GM18861 (cell line): ENCODE data around the gene IGLL5.
"Not testable (repeated sequence)": the region's sequence is repeated elsewhere in the genome, so short reads cannot be mapped to it uniquely, and the experiment has no call there.

Source experiments
- ATAC-seq: cut with Tn5 transposase; IDR thresholded peaks from one replicate; pipeline ENCODE4 v1.9.1; 2021; ENCODE audit not compliant: unreplicated experiment

The IGLL5 gene

DNA sequence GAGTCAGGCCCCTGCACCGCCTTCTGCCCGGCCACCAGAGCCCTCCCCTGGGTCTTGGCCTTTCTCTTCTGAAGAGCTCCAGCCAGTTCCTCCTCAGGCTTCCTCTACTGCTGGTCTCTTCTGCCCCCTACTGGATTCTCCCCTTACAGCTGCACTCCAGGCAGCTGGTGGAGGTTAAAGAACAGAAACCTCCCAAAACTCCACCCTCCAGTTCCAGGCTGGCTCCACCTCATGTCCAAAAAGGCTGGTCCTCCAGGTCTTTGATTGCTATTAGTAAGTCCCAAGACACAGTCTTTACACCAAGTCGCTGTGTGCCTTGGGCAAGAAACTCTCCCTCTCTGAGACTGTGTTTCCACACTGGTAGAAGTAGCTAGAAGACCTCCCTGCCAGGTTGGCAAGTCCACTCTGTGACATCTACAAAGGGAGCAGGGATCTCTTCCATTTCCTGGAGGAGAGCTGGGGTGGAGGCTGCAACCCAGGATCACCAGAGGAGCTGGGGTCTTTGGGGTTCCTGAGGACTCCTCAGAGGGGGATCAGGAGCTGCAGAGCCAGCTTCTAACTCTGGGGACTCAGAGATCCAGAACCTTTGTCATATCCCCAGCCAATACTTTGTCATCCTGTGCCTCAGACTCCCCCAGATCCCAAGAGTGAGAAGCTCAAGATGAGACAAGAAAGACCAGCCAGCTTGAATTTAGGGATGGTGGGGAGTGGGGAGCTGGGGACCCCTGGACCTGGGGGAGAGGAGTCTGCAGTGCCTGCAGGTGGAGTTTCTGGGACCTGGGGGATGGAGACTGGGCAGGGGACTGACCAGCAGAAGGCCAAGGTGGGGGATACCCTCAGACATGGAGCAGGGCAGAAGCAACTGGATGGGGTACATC lies 3.4 kb upstream of the IGLL5 start:
- ATAC-seq, result no peak

- ATAC-seq, result peak; percentile 52
Measured at GRCh38 chr22:22884888-22885840, 2.5 kb upstream of the IGLL5 start.

DNA sequence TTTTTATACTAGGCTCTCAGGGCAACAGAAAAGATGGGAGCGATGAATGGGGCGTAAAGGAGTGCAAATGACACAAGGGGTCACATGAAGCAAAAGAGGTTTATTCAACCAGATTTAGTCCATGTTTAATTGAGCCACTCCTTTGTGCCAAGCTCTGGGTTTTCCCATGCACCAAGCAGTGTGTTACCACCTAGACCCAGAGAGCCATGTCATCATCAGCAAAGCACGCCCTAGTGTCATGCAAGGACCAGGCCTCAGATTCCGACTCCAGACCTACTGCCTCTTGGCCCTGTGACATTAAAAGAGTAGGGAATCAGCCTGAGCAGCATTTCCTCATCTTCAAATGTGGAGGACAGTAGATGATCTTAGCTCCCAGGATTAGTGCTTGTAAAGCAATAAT lies 1.1 kb upstream of the IGLL5 start:
- no peak for ATAC-seq

GRCh38 chr22:22888571-22889353 lies 1.1 kb downstream of the IGLL5 start:
- no peak for ATAC-seq

DNA sequence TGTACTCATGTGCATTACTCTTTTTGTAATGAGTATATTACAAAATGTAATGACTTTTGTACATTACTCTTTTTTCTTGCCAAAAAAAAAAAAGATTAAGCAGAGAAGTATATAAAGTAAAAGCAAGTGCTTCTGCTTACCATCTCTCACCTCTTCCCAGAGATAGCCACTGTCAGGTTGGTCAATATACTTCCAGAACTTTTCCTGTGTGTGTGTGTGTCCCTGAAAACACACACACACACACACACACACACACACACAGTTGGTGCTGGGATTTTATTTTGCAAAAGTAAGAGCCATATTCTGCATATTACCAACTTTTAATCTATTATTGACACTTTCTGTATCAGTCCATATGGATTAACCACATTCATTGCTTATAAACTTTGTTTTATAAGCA lies 2.5 kb downstream of the IGLL5 start:
- no peak for ATAC-seq

GRCh38 chr22:22891139-22891621 lies 3.6 kb downstream of the IGLL5 start:
- no peak for ATAC-seq

DNA sequence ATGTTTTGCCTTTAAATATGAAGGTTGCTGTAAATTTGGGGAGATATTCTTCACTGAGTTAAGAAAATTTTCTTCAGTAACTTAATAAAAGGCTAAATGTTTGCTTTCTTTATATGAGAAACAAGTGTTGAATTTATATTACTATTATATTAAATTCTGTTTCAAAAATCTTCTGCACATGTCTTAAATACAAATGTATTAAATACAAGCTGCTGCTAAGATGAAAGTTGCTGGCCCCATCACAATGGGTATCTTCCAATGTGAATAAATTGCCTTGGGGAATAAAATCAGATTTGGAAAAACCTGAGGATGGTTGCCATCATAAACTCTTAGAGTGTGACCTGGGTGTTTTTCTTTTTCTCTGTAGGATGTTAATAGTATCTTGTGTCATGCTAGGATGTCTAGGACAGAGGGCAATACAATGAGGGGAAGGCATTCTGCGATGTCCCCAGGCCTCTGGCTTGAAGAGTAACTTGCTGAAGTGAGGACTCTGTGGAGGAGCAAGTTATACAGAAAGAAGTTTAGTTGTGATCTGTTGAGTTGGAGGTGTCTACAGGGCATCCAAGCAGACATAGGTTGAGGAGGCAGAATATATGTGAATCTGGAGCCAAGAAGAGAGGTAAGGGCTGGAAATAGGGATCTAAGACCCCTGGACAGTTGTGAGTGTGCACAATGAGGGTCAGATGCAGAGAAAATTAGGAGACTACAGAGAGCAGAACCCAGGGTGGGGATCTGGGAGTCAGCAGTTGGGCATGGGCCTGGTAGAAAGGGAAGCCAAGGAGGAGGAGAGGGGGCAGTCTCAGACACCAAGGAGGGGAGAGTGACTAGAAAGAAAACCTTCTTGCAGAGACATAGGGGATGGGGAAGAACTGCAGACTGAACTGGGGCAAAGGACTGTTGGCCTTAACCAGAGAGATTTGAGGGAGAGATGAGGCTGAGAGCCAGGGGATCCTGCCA lies 4.8 kb downstream of the IGLL5 start:
- ATAC-seq, result no peak

GRCh38 chr22:22893077-22893805 lies 5.6 kb downstream of the IGLL5 start:
- no peak for ATAC-seq

DNA sequence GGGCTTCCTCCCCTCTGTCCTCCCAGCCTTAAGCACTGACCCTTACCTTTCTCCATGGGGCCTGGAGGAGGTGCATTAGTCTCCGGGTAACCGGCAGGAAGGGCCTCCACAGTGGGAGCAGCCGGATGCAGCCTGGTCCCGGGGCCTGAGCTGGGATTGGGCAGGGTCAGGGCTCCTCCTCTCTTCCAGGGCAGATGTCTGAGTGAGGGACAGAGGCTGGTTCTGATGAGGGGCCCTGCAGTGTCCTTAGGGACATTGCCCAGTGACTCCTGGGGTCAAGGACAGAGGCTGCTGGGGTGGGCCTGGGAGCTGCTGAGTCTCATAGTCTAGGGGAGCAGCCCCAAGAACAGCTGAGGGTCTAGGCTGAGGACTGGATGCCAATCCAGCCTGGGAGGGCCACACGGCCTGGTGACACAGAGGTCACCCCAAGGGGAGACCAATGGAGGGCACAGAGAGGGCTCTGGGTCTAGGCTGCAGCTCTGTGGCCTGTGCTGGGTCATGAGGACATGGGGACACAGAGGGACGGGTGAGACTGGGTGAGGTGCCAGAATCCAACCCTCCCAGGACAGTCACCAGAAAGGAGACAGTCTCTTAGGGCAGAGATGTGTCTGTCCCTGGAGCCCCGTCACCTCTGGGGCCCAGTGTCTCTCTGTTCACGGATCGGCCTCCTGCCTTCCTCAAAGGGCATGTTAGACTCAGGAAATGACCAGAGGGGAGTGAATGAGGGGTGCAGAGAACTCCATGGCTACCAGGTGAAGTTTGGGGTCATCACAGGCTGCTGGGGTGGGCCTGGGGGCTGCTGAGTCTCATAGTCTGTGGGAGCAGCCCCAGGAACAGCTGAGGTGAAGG lies 6.5 kb downstream of the IGLL5 start:
- no peak for ATAC-seq

GRCh38 chr22:22894740-22895731 lies 7.4 kb downstream of the IGLL5 start:
- no peak for ATAC-seq

- ATAC-seq, result no peak
Measured at GRCh38 chr22:22895776-22896445, 8.3 kb downstream of the IGLL5 start.

DNA sequence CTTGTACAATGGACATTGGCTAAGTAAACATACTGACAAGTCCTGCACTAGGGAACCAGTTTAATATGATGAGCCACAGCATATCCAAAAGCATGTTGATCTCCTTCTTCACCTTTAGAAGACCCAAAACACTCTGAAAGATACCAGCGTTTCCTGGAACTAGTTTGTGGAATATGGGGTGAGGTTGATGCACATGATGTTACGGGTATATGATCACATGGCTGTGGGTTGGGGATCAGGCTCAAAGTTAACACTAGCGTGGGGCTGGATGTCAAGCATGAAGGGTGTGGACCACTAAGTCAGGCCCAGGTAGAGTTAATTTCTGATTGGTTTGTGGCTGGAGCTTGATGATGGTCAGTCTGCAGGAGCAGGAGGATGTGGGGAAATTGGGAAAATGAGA lies 9.0 kb downstream of the IGLL5 start:
- ATAC-seq, result no peak

DNA sequence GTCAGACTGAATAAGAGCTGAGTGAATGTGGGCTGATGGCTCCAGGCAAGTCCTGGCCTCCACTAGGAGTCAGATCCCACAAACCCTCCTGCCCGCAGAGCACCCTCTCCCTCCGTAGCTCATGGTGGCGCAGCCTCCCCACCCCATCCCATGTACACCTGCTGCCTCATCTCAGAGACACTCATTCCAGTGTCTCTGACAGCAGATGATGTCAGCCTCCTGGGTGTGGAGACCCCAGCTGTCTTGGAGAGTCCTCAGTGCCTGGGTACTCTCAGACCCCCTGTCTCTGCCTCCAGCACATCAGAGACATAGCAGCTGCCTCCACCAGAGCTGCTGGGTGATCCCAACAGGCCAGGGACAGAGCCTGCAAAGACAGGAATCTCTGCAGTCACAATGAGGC lies 9.5 kb downstream of the IGLL5 start:
- no peak for ATAC-seq

GRCh38 chr22:22897947-22898346 lies 10.3 kb downstream of the IGLL5 start:
- ATAC-seq, result no peak

DNA sequence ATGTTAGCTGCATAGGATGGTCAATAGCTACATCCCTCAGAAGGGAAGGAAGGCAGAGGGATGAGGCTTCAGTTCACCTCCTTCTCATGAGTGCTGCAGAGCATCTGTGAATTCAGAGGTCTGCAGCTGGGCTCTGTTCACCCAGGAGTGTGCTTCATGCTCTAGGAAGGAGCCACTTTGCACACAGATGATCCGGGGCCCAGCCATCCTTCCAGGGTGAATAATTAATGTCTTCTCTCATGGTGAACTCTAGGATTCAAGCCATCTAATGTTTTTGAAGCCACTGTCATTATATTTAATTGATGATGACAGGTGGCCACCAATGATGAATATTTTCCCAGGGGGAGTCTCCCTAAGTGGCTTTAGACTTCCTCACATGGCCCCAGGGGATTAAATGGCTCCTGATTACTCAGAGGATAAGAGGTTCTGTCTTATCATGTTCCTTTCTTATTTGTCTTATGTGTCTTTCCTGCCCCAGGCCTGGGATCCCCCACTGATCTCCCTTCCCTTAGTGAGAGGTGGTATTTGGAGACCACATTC lies 10.9 kb downstream of the IGLL5 start:
- not testable (repeated sequence) for ATAC-seq
